D721Med (cell line): ENCODE measurements around the gene ATP8A2.

Experiments used
- DNase-seq: peaks from one replicate; pipeline ENCODE4 v3.0.0; 2011; ENCODE audit warnings: low spot score; ENCODE audit not compliant: insufficient read length
- FAIRE-seq: peaks from 2 replicates; lab custom pipeline; 2011; peaks lifted over from hg19 to GRCh38; lab: Jason Lieb, UNC
- TF ChIP-seq, protein P1 (sequence below): IDR thresholded peaks from 2 replicates; pipeline ENCODE4 v1.5.1; 2012; ENCODE audit warnings: mild to moderate bottlenecking, control low read depth; ENCODE audit not compliant: insufficient read depth; ENCODE audit errors: missing control alignments

The ATP8A2 gene

DNA sequence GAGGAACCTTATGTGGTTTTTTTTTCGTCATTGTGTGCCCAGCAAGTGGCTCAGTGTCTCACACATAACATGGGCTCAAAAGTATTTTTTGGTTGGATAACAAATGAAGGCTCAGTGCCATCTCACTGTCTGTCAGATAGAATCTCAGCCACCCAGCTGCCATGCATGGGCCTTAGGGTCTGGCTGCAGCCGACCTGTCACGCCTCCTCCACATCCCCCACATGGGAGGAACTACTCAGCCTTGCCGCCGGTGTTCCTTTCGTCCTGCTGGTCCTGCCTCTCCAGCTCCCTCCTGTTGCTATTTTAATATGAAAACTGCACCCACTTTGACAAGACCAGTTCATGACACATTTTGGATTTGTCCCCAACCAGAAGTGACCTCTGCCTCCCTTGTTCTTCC lies 558.9 kb downstream of the ATP8A2 start:
- DNase-seq (no peak), FAIRE-seq (no peak)
- TF ChIP-seq, protein P1, sequence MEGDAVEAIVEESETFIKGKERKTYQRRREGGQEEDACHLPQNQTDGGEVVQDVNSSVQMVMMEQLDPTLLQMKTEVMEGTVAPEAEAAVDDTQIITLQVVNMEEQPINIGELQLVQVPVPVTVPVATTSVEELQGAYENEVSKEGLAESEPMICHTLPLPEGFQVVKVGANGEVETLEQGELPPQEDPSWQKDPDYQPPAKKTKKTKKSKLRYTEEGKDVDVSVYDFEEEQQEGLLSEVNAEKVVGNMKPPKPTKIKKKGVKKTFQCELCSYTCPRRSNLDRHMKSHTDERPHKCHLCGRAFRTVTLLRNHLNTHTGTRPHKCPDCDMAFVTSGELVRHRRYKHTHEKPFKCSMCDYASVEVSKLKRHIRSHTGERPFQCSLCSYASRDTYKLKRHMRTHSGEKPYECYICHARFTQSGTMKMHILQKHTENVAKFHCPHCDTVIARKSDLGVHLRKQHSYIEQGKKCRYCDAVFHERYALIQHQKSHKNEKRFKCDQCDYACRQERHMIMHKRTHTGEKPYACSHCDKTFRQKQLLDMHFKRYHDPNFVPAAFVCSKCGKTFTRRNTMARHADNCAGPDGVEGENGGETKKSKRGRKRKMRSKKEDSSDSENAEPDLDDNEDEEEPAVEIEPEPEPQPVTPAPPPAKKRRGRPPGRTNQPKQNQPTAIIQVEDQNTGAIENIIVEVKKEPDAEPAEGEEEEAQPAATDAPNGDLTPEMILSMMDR, result no peak

DNA sequence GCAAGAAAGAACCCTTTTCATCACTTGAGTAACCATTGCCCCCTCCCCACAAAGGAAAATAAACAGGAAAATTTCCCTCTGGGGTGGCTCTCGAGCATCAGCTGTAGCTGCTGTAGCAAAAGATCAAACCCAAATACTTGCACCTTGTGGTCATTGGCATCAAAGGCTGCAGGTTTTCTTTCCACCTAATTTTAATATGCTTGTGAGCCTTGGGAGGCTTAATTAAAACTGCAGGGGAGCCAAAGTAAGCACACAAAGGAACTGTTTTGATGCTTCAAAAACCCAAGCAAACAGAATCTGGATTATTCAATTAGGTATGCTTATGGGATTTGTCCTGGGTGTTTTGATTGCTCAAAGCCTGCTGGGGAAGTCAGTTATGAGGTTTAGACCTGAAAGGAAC lies 560.6 kb downstream of the ATP8A2 start:
- DNase-seq (no peak), FAIRE-seq (no peak)
- TF ChIP-seq, protein P1, result no peak

DNA sequence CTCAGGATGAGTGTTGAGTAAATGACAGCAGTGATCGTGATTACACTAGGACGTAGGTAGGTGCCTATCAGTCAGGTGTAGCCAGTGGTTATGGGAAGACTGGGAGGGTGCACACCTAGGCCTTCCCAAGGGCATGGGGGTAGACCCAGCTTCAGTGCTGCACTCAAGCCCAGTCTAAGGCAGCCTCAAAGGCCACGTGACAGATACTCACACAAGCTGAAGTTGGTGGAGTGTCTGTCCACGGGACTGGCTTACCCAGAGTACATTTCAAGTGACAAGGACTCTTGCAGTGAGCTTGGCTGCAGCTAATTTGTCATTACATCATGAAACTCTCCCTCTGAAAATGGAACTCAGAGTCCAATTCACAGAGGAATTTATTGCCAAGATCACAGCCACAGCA lies 561.7 kb downstream of the ATP8A2 start:
- TF ChIP-seq, protein P1, result no peak
- no peak for DNase-seq
- FAIRE-seq, result no peak

DNA sequence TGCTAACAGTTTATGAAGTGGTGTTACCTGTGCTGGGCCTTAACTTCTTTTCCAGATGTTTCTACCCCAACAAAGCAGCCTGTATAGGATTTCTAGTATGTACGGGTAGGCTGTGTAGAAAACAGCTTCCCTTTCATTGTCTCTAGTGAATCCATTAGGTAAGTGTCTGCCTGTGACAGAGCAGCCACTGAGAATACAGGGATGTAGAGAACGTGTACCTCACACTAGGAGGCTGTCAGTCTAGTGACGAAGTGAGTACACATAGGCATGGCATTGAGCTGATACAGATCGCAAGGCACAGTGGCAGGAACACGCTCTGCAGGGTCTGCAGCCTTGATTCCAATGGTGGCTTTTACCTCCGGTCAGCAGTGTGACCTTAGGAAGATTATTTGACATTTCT lies 562.4 kb downstream of the ATP8A2 start:
- TF ChIP-seq, protein P1, result no peak
- no peak for FAIRE-seq
- DNase-seq, result no peak

DNA sequence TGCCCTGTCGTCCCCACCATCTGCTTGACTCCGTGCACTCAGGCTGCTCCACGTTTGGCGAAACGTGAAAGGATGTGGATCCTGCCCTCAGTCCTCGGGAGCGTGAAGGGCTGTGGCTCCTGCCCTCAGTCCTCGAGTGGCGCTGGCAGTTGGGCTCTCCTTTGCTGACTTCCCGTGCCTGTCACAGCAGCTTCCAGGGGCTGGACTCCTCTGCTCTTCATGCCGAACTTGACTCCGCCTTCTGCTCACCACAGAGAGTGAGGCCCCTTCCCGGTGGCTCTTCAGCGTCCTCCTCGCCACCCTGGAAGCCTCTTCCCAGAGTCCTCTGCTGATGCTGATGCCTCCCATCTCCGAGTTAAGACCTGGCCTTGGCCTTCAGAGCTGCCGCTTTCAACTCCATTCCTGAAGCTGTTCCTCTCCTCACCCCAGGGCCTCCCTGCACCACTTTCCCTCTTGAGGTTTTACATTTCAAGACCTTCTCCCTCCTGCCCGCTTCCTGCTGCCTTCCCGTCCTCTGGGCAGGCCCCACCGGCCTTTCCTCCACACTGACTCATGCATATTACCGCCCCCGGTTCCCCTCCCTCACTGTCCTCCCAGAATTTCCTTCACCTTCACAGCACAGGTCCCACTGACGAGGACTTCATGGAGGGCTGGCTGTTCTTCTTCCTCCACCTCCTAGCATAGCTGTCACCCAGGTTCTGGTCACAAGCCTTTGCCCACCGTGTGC lies 568.4 kb downstream of the ATP8A2 start:
- TF ChIP-seq, protein P1, result no peak
- DNase-seq (no peak), FAIRE-seq (no peak)

DNA sequence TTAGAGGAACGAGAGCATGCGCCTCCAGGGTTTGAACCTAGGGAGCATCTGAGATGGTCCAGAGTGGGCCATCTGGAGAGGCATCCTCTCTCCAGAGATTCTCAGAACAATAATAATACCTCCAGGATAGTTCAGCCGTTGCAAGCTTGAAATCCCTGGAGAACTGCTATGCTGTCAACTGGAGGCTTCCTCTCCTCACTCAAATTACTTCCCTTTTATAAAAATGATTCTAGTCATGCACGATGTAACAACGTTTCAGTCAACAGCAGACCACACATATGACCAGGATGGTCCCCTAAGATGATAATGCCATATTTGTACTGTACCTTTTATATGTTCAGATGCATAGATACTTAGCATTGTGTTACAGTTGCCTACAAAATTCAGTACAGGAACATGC lies 571.3 kb downstream of the ATP8A2 start:
- no peak for FAIRE-seq
- TF ChIP-seq, protein P1, result no peak
- no peak for DNase-seq

DNA sequence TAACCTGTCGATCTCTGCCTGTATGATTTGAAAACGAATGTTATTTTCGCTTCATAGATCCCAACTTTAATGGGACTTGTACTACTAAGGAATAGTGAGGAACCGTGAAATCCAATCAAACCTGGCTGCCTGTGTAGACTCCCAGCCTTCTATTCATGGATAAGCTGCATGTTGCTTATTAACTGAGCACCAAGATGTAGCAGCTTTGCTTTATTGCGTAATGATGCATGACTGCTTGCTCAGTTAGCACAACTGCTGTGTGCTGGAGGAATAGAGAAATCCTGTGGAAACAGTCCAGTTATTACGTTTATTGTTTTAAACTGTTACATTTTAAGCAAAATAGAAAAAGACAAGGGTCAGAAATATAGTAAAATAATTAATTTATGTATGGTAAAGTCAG lies 571.9 kb downstream of the ATP8A2 start:
- DNase-seq (no peak), FAIRE-seq (no peak)
- TF ChIP-seq, protein P1, result no peak
